Activated CD8-positive, alpha-beta memory T cell treated with anti-CD3 and anti-CD28 coated beads, Interleukin-2, amount 50 U/mL, for 48 hours (primary cell): ENCODE results near the gene FOXL3.
A peak's percentile ranks its signal among the peaks of the same experiment; 100 is the strongest.

Experiments used
- DNase-seq: peaks from one replicate; pipeline ENCODE4 v3.0.0-alpha.2; 2020

FOXL3 gene

DNA sequence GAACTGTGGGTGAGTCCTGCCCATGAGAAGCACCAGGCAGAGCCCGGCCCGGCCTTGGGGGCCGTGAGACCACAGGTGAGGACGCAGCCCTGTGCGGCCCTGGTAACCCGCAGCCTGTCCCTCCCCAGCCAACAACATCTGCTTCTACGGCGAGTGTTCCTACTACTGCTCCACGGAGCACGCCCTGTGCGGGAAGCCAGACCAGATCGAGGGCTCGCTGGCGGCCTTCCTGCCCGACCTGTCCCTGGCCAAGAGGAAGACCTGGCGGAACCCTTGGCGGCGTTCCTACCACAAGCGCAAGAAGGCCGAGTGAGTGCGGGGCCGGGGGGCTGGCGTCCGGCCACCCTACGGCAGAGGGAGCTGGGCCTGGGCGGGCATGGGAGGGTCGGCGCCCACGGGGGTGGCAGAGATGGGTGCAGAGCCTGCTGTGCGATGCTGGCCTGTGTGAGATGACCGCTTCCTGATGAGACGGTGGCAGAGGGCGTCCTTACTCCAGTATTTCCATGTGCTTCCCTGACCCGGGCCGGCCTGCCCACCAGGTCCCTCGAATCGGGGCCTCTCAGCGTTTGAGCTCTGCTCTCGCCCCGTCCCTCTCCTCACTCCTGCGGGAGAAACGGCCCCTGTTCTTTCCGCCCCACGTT is 34.1 kb upstream of the FOXL3 start:
- DNase-seq, result no peak

- no peak for DNase-seq
Observed at GRCh38 chr7:256461-256940, 33.5 kb upstream of the FOXL3 start.

- no peak for DNase-seq
Observed at GRCh38 chr7:256981-257646, 32.9 kb upstream of the FOXL3 start.

GRCh38 chr7:257647-257992 is 32.4 kb upstream of the FOXL3 start:
- DNase-seq, result no peak

DNA sequence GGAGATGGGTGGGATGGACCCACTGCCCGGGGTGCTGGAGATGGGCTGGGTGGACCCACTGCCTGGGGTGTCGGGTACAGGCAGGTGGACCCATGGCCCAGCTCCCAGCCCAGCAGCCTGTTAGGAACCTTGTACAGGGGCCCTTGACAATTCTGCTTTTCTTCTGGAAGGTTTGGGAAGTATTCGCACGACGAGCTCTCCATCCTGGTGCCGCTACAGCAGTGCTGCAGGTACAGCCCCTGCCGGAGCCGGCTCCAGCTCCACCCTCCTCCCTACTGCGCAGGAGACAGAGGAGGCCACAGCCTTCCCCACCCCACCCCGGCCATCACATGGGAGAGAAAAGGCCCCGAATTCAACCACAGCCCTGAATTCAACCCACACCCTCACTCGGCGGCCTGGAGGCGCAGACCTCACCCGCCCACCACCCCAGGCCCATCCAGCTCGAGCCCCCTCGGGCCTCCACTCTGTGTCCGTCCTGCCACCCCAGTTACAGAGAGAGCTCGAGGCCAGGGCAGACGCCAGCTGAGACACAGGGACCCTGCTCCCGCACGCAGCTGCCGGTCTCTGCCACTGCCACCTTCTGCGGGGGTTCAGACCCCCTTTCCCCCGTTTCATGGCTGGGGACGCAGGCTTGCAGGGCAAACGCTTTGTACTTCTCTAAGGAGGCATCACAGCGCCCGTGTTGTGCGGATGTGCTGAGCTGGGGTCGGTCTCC is 31.3 kb upstream of the FOXL3 start:
- no peak for DNase-seq

DNA sequence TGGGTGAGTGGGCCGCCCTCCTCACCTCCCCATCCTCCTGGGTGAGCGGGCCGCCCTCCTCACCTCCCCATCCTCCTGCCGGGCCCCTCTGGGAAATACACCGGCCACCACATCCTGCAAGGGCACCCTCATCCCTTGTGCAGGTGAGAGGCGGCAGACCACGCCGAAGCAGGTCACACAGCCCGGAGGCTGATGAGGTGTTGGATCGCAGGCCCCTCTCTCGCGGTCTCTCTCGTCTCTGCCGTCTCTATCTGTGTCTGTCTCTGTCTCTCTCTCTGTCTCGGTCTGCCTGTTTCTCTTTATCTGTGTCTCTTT is 30.8 kb upstream of the FOXL3 start:
- DNase-seq, result no peak

DNA sequence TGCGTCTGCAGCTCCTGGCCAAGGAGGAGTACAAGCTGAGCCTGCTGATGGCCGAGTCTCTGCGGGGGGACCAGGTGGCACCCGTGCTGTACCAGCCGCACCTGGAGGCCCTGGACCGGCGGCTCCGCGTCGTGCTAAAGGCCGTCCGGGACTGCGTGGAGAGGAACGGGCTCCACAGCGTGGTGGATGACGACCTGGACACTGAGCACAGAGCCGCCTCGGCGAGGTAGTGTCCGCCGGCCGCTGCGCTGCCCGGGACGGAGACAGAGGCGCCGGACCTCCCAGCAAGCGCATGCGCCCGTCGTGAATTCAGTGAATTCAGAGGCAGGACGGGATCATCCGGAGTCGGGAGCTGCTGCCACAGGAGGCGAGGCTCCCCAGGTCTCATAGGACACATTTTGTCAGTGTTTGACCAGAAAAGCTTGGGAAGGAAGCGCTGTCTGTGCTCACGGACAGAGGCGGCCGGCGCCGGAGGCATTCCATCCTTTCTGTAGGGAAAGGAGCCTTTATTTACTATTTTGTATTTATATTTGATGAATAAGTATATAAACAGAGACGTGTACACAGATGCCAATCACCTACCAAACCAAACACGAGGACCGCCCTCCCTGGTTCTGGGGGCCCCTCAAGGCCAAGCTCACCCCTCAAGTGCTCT is 30.1 kb upstream of the FOXL3 start:
- no peak for DNase-seq

GRCh38 chr7:260441-261281 is 29.3 kb upstream of the FOXL3 start:
- DNase-seq, result no peak

DNA sequence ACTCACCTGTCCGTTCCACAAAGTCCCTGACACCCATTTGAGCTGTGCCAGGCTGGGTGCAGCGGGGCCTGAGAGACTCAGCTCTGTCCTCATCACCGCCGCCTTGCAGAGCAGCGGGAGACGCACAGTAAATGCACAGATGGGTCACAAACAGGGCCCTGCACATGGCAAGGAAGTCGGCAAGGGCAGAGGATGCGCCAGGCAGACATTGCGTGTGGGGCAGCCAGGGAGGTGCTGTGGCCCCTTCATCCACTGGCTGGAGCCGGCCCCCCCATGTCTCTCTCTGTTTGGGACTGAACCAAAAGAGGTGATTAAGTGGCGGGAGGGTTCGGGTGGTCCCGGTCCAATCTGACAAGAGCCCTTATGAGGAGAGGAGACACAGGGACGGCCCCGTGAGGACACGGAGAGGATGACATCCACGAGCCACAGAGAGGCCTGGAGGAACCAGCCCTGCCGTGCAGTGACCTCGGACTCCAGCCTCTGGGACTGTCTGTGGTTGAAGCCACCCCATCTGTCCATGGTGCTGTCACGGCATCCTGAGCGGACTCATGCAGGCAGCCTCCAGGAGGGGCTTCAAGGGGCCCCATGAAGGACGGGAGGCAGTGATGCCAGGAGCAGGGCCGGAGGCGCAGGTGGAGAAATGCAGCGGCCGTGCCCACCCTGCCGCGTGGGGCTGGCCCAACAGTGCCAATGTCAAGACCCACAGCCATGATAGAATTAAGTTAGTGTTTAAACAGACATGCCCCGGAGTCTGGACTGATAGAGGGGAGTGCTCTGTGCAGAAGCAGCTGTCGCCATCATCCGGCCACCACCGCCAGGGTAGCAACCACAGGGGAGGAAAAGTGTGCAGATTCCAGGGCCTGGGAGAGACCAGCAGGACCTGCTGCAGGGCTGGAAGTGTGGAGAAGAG is 28.4 kb upstream of the FOXL3 start:
- no peak for DNase-seq

- no peak for DNase-seq
Observed at GRCh38 chr7:262251-262572, 27.8 kb upstream of the FOXL3 start.

- DNase-seq, result peak; percentile 96
Observed at GRCh38 chr7:262631-263311, 27.2 kb upstream of the FOXL3 start.

- DNase-seq, result peak; percentile 70
Observed at GRCh38 chr7:263483-264351, 26.3 kb upstream of the FOXL3 start.

GRCh38 chr7:264541-265191 is 25.3 kb upstream of the FOXL3 start:
- DNase-seq, result no peak

DNA sequence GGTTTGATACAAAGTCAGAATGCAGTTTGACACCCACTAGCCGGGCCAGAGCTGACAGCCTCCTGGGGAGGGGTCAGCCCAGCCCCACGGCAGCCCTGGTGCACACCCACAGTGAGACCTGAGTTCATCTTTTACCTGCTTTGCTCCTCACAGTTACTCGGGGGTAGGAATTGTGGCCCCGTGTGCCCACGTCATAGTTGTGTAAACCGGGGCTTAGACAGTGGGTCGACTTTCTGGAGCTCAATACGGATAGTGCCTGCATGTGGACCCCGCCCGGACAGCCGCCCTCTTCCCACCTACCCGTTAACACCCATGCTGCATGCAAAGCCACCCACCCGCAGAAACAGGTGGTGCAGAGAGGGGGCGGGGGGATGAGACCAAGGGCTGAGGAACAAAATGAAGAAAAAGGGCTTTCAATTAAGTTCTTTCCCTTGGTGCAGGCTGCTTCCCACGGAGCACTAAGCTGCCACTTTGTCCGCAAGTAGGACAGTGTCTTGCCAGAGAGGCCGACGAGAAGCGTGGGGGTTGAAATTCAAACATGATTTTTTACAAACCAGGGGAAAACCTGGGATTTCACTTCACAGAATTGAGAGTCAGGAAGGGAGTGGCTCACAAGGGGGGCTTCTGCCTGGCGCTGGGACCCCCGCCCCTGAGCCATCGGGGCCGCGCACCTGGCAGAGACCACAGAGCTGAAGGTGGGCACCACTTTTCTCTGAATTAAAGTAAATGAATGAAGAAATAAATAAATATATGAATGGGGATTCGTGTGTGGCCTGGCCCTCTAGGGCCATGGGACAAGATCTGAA is 24.6 kb upstream of the FOXL3 start:
- DNase-seq, result no peak

DNA sequence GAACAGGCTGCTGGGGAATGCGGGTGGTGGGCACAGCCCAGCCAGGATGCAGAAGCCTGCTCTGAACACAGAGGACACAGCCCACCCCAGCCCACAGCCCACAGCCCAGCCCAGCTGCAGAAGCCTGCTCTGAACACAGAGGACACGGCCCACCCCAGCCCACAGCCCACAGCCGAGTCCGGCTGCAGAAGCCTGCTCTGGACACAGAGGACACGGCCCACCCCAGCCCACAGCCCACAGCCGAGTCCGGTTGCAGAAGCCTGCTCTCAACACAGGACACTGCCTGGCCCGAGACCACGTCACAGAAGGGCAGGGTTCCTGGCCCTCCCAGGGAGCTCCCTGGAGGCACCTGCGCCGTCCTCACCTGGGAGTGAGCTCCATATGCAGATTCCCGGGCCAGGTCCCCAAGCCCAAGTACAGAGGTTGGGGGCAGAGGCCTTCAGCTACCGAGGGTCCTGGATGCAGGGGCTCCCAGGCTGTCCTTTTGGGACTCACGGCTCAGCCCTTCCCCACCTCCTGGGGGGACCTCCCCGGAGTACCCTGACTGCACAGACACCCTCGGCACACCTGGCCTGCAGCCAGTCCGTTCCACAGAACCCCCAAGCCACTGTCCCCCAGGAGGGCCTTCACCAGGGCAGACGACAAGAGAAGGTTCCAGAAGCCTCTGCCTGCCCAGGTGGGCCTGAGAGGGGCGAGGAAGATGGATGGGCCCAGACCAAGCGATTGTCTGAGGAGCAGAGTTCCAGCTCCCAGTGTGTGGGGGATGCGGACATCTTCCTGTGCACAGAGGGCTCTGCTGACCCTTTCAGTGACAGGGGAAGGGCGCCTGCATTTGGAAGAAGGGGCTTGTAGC is 23.7 kb upstream of the FOXL3 start:
- DNase-seq, result no peak

- no peak for DNase-seq
Observed at GRCh38 chr7:266851-267840, 22.8 kb upstream of the FOXL3 start.

DNA sequence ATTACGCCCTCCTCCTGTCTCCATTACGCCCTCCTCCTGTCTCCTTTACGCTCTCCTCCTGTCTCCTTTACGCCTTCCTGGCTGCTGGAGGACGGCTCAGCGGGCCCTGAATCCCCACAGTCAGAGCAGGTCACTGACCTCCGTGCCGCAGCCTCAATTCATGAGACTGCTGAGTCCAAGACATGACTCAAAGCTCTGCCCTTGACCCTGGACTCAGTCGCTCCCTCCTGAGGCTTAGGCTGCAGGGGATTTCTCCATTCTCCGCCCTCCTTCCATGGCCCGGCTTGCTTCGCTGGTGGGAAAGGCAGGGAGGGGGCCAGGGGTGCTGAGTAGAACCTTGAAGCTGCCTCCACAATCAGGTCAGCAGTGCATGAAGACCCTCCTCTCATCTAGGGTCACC is 21.0 kb upstream of the FOXL3 start:
- no peak for DNase-seq
